Measurements from ENCODE around the gene TTF2.
"Not testable (repeated sequence)": the region's sequence is repeated elsewhere in the genome, so short reads cannot be mapped to it uniquely, and the experiment has no call there.

TTF2 gene

GRCh38 chr1:117146575-117147340 lies 86.6 kb downstream of the TTF2 start:
- no peaks in the 10 kb centered on the region for H3K9me3 ChIP-seq (ENCODE audit: low read depth, low read length)
- H3K9ac ChIP-seq (ENCODE audit: insufficient read length) = no peak overlapping the region
- H3K27ac ChIP-seq = no peak overlapping the region
- no peaks in the 10 kb centered on the region for H3K36me3 ChIP-seq (ENCODE audit: insufficient read depth, low read length)
- DNase-seq (ENCODE audit: low read depth, low spot score) = no peak
- TF ChIP-seq FOXP2 (optimal IDR thresholded peaks at IDR 0.05; ENCODE audit: control extremely low read depth, extremely low read length, insufficient read depth) (no peak), POLR2AphosphoS5 (IDR thresholded peaks at IDR 0.05; ENCODE audit: borderline replicate concordance, low read depth, low read length) (no peak), EZH2 (IDR thresholded peaks at IDR 0.05) (no peak)
- no peak overlapping the region; the same call in 1 of the 2 replicates for H3K4me3 ChIP-seq

- Histone ChIP-seq H3K9me3 (ENCODE audit: low read depth, low read length) (no peaks in the 10 kb centered on the region), H3K36me3 (ENCODE audit: insufficient read depth, low read length) (no peaks in the 10 kb centered on the region), H3K27ac (peak overlapping the region; percentile 57; the same call in 1 of the 2 replicates), H3K9ac (ENCODE audit: insufficient read length) (no peak overlapping the region), H3K4me3 (peak overlapping the region; percentile 39)
- TF ChIP-seq FOXP2 (optimal IDR thresholded peaks at IDR 0.05; ENCODE audit: control extremely low read depth, extremely low read length, insufficient read depth) = no peak
- no peak for TF ChIP-seq POLR2AphosphoS5 (IDR thresholded peaks at IDR 0.05; ENCODE audit: borderline replicate concordance, low read depth, low read length)
- TF ChIP-seq EZH2 (IDR thresholded peaks at IDR 0.05) = no peak
- no peak for DNase-seq (ENCODE audit: low read depth, low spot score)
Measured at GRCh38 chr1:117147341-117147831, 87.3 kb downstream of the TTF2 start.

- Histone ChIP-seq H3K9ac (ENCODE audit: insufficient read length) (no peak overlapping the region), H3K9me3 (ENCODE audit: low read depth, low read length) (no peaks in the 10 kb centered on the region), H3K36me3 (ENCODE audit: insufficient read depth, low read length) (no peaks in the 10 kb centered on the region), H3K27ac (peak overlapping the region; percentile 57), H3K4me3 (peak overlapping the region; percentile 39)
- TF ChIP-seq FOXP2 (optimal IDR thresholded peaks at IDR 0.05; ENCODE audit: control extremely low read depth, extremely low read length, insufficient read depth) (no peak), POLR2AphosphoS5 (IDR thresholded peaks at IDR 0.05; ENCODE audit: borderline replicate concordance, low read depth, low read length) (no peak), EZH2 (IDR thresholded peaks at IDR 0.05) (no peak)
- DNase-seq (ENCODE audit: low read depth, low spot score) = no peak
Measured at GRCh38 chr1:117147856-117148588, 87.9 kb downstream of the TTF2 start.

GRCh38 chr1:117150316-117150715 lies 90.2 kb downstream of the TTF2 start:
- TF ChIP-seq FOXP2 (optimal IDR thresholded peaks at IDR 0.05; ENCODE audit: control extremely low read depth, extremely low read length, insufficient read depth) = no peak
- TF ChIP-seq POLR2AphosphoS5 (IDR thresholded peaks at IDR 0.05; ENCODE audit: borderline replicate concordance, low read depth, low read length) = no peak
- TF ChIP-seq EZH2 (IDR thresholded peaks at IDR 0.05) = no peak
- no peaks in the 10 kb centered on the region for H3K36me3 ChIP-seq (ENCODE audit: insufficient read depth, low read length)
- no peak overlapping the region for H3K4me3 ChIP-seq
- no peak for DNase-seq (ENCODE audit: low read depth, low spot score)
- H3K9ac ChIP-seq (ENCODE audit: insufficient read length) = no peak overlapping the region
- no peak overlapping the region for H3K27ac ChIP-seq
- H3K9me3 ChIP-seq (ENCODE audit: low read depth, low read length) = no peaks in the 10 kb centered on the region

- H3K9me3 ChIP-seq (ENCODE audit: low read depth, low read length); H3K36me3 ChIP-seq (ENCODE audit: insufficient read depth, low read length); DNase-seq (ENCODE audit: low read depth, low spot score); H3K4me3 ChIP-seq; H3K9ac ChIP-seq (ENCODE audit: insufficient read length); H3K27ac ChIP-seq: not testable (repeated sequence)
Measured at GRCh38 chr1:117151305-117151704, 91.2 kb downstream of the TTF2 start.
